GM12872 (cell line): ENCODE results near the gene PLXDC1.

Experiments
- TF ChIP-seq, protein P1 (sequence below): IDR thresholded peaks from 3 replicates; pipeline ENCODE4 v1.5.1; 2011; ENCODE audit warnings: low read depth, mild to moderate bottlenecking, low read length, moderate library complexity; ENCODE audit not compliant: insufficient read depth

PLXDC1 gene

GRCh38 chr17:39141915-39142664, 9.3 kb downstream of the PLXDC1 start:
- TF ChIP-seq, protein P1, sequence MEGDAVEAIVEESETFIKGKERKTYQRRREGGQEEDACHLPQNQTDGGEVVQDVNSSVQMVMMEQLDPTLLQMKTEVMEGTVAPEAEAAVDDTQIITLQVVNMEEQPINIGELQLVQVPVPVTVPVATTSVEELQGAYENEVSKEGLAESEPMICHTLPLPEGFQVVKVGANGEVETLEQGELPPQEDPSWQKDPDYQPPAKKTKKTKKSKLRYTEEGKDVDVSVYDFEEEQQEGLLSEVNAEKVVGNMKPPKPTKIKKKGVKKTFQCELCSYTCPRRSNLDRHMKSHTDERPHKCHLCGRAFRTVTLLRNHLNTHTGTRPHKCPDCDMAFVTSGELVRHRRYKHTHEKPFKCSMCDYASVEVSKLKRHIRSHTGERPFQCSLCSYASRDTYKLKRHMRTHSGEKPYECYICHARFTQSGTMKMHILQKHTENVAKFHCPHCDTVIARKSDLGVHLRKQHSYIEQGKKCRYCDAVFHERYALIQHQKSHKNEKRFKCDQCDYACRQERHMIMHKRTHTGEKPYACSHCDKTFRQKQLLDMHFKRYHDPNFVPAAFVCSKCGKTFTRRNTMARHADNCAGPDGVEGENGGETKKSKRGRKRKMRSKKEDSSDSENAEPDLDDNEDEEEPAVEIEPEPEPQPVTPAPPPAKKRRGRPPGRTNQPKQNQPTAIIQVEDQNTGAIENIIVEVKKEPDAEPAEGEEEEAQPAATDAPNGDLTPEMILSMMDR = no peak

DNA sequence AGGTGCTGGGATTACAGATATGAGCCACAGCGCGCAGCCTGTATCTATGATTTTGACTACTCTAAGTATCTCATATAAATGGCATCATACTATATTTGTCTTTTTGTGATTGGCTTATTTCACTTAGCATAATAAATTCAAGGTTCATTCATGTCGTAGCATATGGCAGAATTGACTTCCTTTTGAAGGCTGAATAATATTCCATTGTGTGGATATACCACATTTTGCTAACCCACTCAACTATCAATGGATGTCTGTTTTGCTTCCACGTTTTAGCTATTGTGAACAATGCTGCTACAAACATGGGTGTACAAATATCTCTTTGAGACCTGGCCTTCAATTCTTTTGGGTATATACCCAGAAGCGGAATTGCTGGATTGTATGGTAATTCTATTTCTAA, 10.1 kb downstream of the PLXDC1 start:
- TF ChIP-seq, protein P1 = no peak

GRCh38 chr17:39139561-39139960, 11.9 kb downstream of the PLXDC1 start:
- TF ChIP-seq, protein P1 = no peak

- TF ChIP-seq, protein P1 = no peak
These were observed 12.3 kb downstream of the PLXDC1 start for GRCh38 chr17:39139161-39139511.

DNA sequence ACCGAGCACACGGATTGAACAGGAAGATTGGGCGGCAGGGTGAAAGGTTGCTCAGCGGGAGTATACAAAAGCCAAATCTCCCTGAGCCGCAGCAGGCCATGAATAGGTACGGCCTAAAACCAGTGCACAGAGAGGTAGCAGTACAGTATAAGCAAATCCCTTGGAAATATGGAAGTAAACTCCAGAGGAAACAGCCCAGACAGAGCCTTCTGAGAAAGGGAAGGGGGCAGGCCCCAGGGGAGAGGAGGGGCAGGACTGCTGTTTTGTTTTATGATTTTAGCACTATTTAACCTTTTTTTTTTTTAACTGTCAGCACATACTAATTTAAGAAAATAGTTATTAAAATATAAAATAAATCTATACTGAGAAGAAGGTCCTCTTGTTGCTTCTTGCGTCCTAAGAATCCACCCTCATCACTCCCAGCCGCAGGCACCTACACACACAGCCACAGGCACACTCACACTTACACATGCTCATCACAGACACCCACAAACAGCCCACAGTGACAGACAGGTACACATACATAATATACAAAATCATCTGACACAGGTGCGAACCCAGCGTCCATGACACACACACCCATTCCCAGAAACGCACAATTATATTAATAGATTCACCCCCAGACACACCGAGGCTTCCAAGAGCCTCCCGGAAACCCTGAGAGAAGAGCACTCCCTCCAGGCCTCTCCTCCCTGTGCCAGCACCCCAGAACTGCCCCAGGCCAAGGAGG, 12.8 kb downstream of the PLXDC1 start:
- TF ChIP-seq, protein P1 = no peak

- TF ChIP-seq, protein P1 = no peak
These were observed 16.6 kb downstream of the PLXDC1 start for GRCh38 chr17:39134878-39135277.

DNA sequence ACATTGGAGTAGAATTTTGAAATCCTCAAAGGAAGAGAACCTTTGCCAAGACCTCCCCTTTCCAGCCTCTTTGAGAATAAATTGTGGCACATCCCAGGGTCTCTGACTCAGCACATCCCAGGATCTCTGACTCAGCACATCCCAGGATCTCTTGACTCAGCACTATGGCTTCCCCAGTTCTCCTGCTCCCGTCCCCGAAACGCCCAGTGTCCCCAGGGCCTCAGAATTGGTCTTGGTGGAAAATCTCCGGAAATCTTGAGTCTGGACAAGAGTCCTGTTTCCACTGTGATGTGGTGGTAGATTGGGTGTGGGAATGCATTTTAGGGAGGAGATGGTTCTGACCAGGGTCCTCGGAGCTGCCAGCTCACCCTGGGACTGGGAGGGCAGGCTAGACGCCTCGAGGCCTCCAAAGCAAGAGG, 19.2 kb downstream of the PLXDC1 start:
- TF ChIP-seq, protein P1 = no peak
